SK-N-SH (cell line): ENCODE results near the gene ZNF688.
"Not testable (repeated sequence)": the region's sequence is repeated elsewhere in the genome, so short reads cannot be mapped to it uniquely, and the experiment has no call there.

Source experiments
- CHD2 ChIP-seq: fragments of 150-350 bp; IDR thresholded peaks from 2 replicates; pipeline ENCODE4 v1.6.1; 2018; ENCODE audit warnings: low read length; ENCODE audit not compliant: partially characterized antibody
- CTCF ChIP-seq: fragments of 200-600 bp; sonication (generic); IDR thresholded peaks from 2 replicates; pipeline ENCODE4 v1.6.1; 2017; ENCODE audit warnings: antibody characterized with exemption, mild to moderate bottlenecking, moderate library complexity
- ELF1 ChIP-seq: IDR thresholded peaks from 2 replicates; pipeline ENCODE4 v1.4.0; 2012
- EP300 ChIP-seq, 2 experiments: IDR thresholded peaks; 2 replicates each; pipeline versions ENCODE4 v1.4.0 to v1.6.1; 2012; ENCODE audit warnings: borderline replicate concordance in 1 of 2, low read depth in 1 of 2, low read length in 1 of 2
- EZH2phosphoT487 ChIP-seq: fragments of 200-600 bp; sonication (generic); IDR thresholded peaks from 2 replicates; pipeline ENCODE4 v1.6.1; 2017; ENCODE audit warnings: low read depth, mixed run types, mild to moderate bottlenecking, antibody characterized with exemption, moderate library complexity, borderline replicate concordance
- JUND ChIP-seq: IDR thresholded peaks from 2 replicates; pipeline ENCODE4 v1.4.0; 2012
- MEF2A ChIP-seq: IDR thresholded peaks from 2 replicates; pipeline ENCODE4 v1.4.0; 2012; ENCODE audit warnings: low read depth, borderline replicate concordance
- POLR2AphosphoS5 ChIP-seq: IDR thresholded peaks from 2 replicates; pipeline ENCODE4 v1.6.1; 2012; ENCODE audit warnings: low read depth, low read length
- RAD21 ChIP-seq: IDR thresholded peaks from 2 replicates; pipeline ENCODE4 v1.6.1; 2012; ENCODE audit warnings: mild to moderate bottlenecking, low read length
- SMC3 ChIP-seq: IDR thresholded peaks from 2 replicates; pipeline ENCODE4 v1.6.1; 2012; ENCODE audit warnings: low read depth, low read length, improper control_type of control experiment
- TAF1 ChIP-seq: IDR thresholded peaks from 2 replicates; pipeline ENCODE4 v1.6.1; 2012; ENCODE audit warnings: low read depth, mild to moderate bottlenecking, low read length, moderate library complexity, borderline replicate concordance
- TCF12 ChIP-seq: IDR thresholded peaks from 2 replicates; pipeline ENCODE4 v1.4.0; 2012
- TEAD4 ChIP-seq: IDR thresholded peaks from 2 replicates; pipeline ENCODE4 v1.4.0; 2012; ENCODE audit warnings: mild to moderate bottlenecking, borderline replicate concordance; ENCODE audit not compliant: insufficient read depth
- TF ChIP-seq, protein P1 (sequence below): IDR thresholded peaks from 2 replicates; pipeline ENCODE4 v1.6.1; 2012; ENCODE audit warnings: mild to moderate bottlenecking, low read depth, low read length, moderate library complexity

- not testable (repeated sequence) for TF ChIP-seq MEF2A; CTCF; TAF1; RAD21; EZH2phosphoT487; CHD2; SMC3; POLR2AphosphoS5; JUND; ELF1; TCF12; TEAD4; EP300 (IDR thresholded peaks at IDR 0.05; ENCODE audit: borderline replicate concordance in 1 of 2, low read depth in 1 of 2, low read length in 1 of 2)
- TF ChIP-seq, protein P1, sequence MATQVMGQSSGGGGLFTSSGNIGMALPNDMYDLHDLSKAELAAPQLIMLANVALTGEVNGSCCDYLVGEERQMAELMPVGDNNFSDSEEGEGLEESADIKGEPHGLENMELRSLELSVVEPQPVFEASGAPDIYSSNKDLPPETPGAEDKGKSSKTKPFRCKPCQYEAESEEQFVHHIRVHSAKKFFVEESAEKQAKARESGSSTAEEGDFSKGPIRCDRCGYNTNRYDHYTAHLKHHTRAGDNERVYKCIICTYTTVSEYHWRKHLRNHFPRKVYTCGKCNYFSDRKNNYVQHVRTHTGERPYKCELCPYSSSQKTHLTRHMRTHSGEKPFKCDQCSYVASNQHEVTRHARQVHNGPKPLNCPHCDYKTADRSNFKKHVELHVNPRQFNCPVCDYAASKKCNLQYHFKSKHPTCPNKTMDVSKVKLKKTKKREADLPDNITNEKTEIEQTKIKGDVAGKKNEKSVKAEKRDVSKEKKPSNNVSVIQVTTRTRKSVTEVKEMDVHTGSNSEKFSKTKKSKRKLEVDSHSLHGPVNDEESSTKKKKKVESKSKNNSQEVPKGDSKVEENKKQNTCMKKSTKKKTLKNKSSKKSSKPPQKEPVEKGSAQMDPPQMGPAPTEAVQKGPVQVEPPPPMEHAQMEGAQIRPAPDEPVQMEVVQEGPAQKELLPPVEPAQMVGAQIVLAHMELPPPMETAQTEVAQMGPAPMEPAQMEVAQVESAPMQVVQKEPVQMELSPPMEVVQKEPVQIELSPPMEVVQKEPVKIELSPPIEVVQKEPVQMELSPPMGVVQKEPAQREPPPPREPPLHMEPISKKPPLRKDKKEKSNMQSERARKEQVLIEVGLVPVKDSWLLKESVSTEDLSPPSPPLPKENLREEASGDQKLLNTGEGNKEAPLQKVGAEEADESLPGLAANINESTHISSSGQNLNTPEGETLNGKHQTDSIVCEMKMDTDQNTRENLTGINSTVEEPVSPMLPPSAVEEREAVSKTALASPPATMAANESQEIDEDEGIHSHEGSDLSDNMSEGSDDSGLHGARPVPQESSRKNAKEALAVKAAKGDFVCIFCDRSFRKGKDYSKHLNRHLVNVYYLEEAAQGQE: not testable (repeated sequence)
Observed at GRCh38 chr16:30540916-30541464, 30.5 kb downstream of the ZNF688 start.
